Muscle layer of colon (tissue), 2 donors: ENCODE measurements around the gene MYCN.

ENCODE experiments used
- H3K27ac ChIP-seq: one replicate; pipeline ENCODE4 v1.7.0; 2013; ENCODE audit warnings: low read depth, mild to moderate bottlenecking, low read length, moderate library complexity
- H3K27me3 ChIP-seq, 2 donors: one replicate each; pipeline ENCODE4 v1.7.0; 2013; ENCODE audit warnings: low read length in 2 of 2, mild to moderate bottlenecking in 2 of 2; ENCODE audit not compliant: insufficient read depth in 2 of 2, control insufficient read depth in 1 of 2
- H3K36me3 ChIP-seq: one replicate; pipeline ENCODE4 v1.7.0; 2013; ENCODE audit warnings: mild to moderate bottlenecking, low read length; ENCODE audit not compliant: insufficient read depth
- H3K4me1 ChIP-seq: one replicate; pipeline ENCODE4 v1.7.0; 2013; ENCODE audit warnings: mild to moderate bottlenecking, low read length; ENCODE audit not compliant: insufficient read depth
- H3K4me3 ChIP-seq, 2 donors: one replicate each; pipeline ENCODE4 v1.7.0; 2013; ENCODE audit warnings: low read length in 2 of 2, low read depth in 1 of 2, mild to moderate bottlenecking in 1 of 2, moderate library complexity in 1 of 2
- H3K9ac ChIP-seq: one replicate; pipeline ENCODE4 v1.7.0; 2013; ENCODE audit warnings: low read length
- H3K9me3 ChIP-seq: one replicate; pipeline ENCODE4 v1.7.0; 2013; ENCODE audit warnings: mild to moderate bottlenecking, low read length
- donor health status: abdominal sarcoma.
- donor health status: Adenocarcinoma of cecum.

MYCN gene

GRCh38 chr2:15969214-15969613, 28.9 kb downstream of the MYCN start:
- Histone ChIP-seq H3K27ac (no peak overlapping the region), H3K4me3 (no peak overlapping the region), H3K36me3 (no peaks in the 10 kb centered on the region), H3K9ac (no peak overlapping the region), H3K4me1 (peaks cover 6% of the 10 kb centered on the region), H3K9me3 (no peaks in the 10 kb centered on the region), H3K27me3 (no peaks in the 10 kb centered on the region)

DNA sequence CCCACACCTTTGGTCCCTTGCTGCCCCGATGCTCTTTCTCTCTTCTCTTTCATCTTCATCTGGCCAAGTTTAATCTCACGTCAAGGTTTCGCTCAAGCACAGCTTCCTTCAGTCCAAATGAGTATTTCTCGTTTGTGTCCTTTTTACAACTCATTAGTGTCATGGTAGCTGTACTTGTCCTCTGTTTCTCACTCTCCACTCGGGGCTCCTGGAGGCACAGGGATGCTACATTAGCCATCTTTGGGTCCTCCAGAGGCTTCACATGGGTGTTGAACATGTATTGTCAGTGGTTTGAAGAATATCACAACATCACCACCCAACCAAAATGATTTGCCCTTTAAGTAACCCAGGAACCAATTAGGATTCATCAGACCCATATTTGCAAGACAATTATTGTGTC, 30.4 kb downstream of the MYCN start:
- Histone ChIP-seq H3K9ac (no peak overlapping the region), H3K4me1 (peaks cover 10% of the 10 kb centered on the region), H3K4me3 (no peak overlapping the region), H3K9me3 (no peaks in the 10 kb centered on the region), H3K27me3 (no peaks in the 10 kb centered on the region), H3K27ac (no peak overlapping the region), H3K36me3 (no peaks in the 10 kb centered on the region)

GRCh38 chr2:15971351-15971750, 31.0 kb downstream of the MYCN start:
- Histone ChIP-seq H3K27ac (no peak overlapping the region), H3K9me3 (no peaks in the 10 kb centered on the region), H3K4me1 (peaks cover 10% of the 10 kb centered on the region), H3K9ac (no peak overlapping the region), H3K4me3 (no peak overlapping the region), H3K27me3 (no peaks in the 10 kb centered on the region), H3K36me3 (no peaks in the 10 kb centered on the region)

DNA sequence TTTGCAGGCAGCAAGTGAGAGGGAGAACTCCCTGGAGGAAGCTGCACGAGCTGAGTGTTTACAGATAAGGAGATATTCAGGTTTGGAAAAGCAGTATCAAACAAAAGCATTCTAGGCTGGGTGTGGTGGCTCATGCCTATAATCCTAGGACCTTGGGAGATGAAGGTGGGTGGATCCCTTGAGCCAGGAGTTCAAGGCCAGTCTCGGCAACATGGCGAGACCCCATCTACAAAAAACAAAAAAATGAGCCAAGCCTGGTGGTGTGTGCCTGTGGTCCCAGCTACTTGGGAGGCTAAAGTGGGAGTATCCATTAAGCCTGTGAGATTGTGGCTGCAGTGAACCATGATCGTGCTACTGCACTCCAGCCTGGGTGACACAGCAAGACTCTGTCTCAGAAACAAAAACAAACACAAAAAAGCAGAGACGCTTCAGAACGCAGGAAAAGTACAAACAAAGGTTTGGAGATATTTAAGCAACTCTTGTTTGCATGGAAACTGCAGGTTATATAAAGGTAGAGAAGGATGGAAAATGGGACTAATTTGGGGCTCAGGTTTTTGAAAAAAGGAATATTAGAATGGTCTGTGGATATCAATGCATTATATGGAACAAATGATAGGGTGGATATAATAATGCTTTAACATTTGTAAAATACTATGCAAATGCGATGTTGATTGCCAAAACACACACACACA, 31.6 kb downstream of the MYCN start:
- Histone ChIP-seq H3K9me3 (no peaks in the 10 kb centered on the region), H3K4me1 (peaks cover 10% of the 10 kb centered on the region), H3K27me3 (no peaks in the 10 kb centered on the region), H3K4me3 (no peak overlapping the region), H3K27ac (no peak overlapping the region), H3K36me3 (no peaks in the 10 kb centered on the region), H3K9ac (no peak overlapping the region)

- Histone ChIP-seq H3K9ac (no peak overlapping the region), H3K27me3 (no peaks in the 10 kb centered on the region), H3K27ac (no peak overlapping the region), H3K9me3 (no peaks in the 10 kb centered on the region), H3K4me1 (peaks cover 10% of the 10 kb centered on the region), H3K36me3 (no peaks in the 10 kb centered on the region), H3K4me3 (no peak overlapping the region)
Observed at GRCh38 chr2:15973481-15974401, 33.4 kb downstream of the MYCN start.

DNA sequence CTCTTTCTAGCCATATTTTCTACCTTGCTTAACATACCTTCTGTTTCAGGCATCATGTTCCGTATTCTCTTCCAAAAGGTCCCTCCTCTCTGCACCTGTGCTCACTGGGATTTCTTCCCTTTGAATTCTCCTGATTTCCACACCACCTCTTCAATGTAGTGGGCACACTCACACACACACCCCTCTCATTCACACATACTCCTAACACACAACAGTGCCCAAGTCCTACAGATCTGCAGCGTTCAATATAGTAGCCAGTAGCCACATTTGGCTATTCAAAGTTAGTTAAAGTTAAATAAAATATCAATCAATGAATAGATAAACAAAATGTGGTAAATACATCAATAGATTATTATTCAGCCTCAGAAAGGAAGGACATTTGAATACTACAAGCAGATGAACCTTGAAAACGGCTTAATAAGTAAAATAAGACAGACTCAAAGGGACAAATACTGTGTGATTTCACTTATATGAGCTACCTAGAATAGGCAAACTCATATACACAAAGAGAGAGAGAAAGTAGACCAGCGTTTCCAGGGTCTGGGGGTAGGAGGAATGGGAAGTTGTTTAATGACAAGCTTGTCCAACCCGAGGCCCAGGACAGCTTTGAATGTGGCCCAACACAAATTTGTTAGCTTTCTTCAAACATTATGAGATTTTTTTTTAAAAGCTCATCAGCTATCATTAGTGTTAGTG, 34.4 kb downstream of the MYCN start:
- Histone ChIP-seq H3K9ac (no peak overlapping the region), H3K4me3 (no peak overlapping the region), H3K27ac (no peak overlapping the region), H3K9me3 (no peaks in the 10 kb centered on the region), H3K4me1 (peaks cover 10% of the 10 kb centered on the region), H3K36me3 (no peaks in the 10 kb centered on the region), H3K27me3 (no peaks in the 10 kb centered on the region)

- Histone ChIP-seq H3K4me1 (peaks cover 10% of the 10 kb centered on the region), H3K27ac (no peak overlapping the region), H3K36me3 (no peaks in the 10 kb centered on the region), H3K9me3 (no peaks in the 10 kb centered on the region), H3K9ac (no peak overlapping the region), H3K27me3 (no peaks in the 10 kb centered on the region), H3K4me3 (no peak overlapping the region)
Observed at GRCh38 chr2:15975261-15975600, 34.9 kb downstream of the MYCN start.

- H3K27ac ChIP-seq = no peak overlapping the region
- no peaks in the 10 kb centered on the region for H3K9me3 ChIP-seq
- no peaks in the 10 kb centered on the region for H3K27me3 ChIP-seq
Observed at GRCh38 chr2:15975676-15976075, 35.3 kb downstream of the MYCN start.

GRCh38 chr2:15976354-15976753, 36.0 kb downstream of the MYCN start:
- H3K9ac ChIP-seq = no peak overlapping the region
- H3K27ac ChIP-seq = no peak overlapping the region

More at GRCh38 chr2:15975676-15976075, 35.3 kb downstream of the MYCN start:
- Histone ChIP-seq H3K36me3 (no peaks in the 10 kb centered on the region), H3K4me1 (peaks cover 10% of the 10 kb centered on the region), H3K9ac (no peak overlapping the region), H3K4me3 (no peak overlapping the region)

DNA sequence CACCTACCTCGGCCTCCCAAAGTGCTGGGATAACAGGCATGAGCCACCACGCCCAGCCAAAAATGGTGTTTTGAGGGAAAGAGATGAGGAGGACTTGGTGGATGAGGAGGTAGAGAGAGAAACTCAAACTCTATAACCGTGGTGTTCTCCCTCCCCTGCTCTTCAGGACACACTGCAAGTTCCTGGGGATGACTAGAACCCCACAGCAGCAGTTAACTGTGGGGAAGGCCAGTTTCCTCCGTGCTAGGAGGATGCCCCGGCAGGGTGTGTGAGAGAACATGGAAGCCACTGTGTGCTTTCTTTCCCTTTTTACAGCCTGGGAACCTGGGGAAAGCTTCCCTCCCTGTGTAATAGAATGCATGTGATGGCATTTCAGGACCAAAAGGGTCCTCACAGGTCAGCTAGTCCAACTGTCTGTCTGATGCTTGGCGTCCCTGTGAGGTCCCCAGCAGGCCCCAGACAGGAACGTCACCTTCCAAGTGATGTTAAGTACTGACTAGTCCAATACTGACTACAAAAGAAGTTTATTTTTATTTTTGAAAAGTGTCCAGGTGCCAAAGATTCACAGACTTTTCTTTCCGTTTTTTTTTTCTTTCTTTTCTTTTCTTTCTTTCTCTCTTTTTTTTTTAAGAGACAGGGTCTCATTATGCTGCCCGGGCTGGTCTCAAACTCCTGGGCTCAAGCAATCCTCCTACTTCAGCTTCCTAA, 38.9 kb downstream of the MYCN start:
- Histone ChIP-seq H3K27me3 (no peaks in the 10 kb centered on the region), H3K9me3 (no peaks in the 10 kb centered on the region), H3K9ac (no peak overlapping the region), H3K27ac (no peak overlapping the region), H3K36me3 (no peaks in the 10 kb centered on the region), H3K4me1 (peaks cover 4% of the 10 kb centered on the region), H3K4me3 (no peak overlapping the region)

More at GRCh38 chr2:15976354-15976753, 36.0 kb downstream of the MYCN start:
- no peaks in the 10 kb centered on the region for H3K36me3 ChIP-seq
- H3K9me3 ChIP-seq = no peaks in the 10 kb centered on the region
- no peaks in the 10 kb centered on the region for H3K27me3 ChIP-seq
- peaks cover 10% of the 10 kb centered on the region for H3K4me1 ChIP-seq
- no peak overlapping the region for H3K4me3 ChIP-seq
